ENCODE measurements around the gene TNFAIP8L3.
"Not testable (repeated sequence)": the region's sequence is repeated elsewhere in the genome, so short reads cannot be mapped to it uniquely, and the experiment has no call there.

Gene TNFAIP8L3

DNA sequence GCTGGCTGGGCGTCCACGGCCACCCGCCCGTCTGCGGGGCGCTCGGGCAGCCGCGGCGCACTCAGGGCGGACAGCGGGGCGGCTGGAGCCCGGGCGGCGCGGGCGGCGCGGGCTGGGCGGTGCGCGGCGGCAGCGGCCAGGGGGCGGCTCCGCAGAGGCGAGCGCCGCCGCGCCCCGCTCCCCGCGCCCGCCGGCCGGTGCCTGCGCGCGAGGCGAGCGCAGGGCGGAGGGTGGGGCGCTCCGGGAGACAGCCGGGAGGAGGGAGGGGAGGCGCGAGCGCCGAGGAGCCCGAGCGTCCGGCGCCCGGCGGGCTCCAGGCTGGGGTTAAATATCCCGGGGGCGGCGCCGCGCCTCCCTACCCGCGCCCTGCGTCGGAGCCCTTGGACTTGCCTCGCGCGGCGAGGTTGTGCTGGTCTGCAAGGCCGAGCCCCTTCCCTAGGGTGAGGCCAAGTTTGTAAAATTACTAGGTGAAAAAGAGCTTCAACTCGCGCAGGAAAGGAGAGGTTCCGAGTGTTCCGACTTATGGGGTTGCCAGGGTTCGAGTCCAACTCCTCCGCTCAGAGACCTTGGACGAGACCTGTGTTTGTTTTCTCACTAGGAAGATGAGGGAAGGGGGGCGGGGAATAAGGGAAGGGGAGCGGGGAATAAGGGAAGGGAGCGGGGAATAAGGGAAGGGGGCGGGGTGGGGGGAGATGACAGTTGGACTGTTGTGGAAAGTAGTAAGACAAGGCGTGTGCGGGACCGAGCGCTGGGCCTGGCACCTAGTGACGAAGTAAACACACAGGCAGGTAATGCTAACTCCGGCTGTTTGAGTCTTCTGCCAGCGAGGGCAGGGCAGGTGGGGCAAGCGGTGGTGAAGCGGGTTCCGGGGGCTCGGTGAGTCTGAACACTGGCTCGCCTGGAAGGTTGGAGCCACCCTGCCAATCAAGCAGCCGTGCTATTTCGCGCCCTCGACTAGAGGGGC is at the start of gene TNFAIP8L3:
Gene TNFAIP8L3 (minus strand): TSS at position 301 of the 964 bp plus-strand sequence. CDS start 311 bp downstream, outside the sequence.
- DNase-seq: no peak

DNA sequence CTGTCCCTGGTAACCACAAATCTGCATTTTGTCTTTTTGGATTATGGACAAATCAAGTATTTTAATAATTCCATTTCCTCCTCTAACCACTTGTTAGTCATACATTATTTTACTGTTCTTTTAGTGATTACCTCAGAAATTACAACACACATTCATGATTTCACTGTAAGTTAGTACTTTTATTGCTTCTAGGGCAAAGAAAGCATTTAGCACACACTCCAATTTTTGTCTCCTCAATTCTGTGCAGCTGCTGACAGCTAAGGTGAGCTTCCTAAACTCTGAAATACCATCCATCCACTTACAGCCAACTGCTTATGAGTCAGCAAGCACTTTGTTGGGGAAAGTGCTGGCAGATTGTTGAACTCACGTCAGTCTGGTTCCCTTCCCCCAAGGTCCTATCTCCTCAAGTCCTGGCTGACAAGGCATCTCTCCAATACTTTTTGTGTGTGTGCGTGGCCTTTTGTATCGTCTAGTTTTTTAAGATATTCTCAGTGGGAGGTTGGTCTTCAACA is 49.4 kb upstream of the TNFAIP8L3 start:
- peak; percentile 33 for DNase-seq

GRCh38 chr15:51140347-51140746 is 45.6 kb upstream of the TNFAIP8L3 start:
- DNase-seq: not testable (repeated sequence)

GRCh38 chr15:51139091-51139490 is 44.4 kb upstream of the TNFAIP8L3 start:
- no peak for DNase-seq

GRCh38 chr15:51137880-51138430 is 43.2 kb upstream of the TNFAIP8L3 start:
- no peak for DNase-seq

GRCh38 chr15:51137024-51137423 is 42.3 kb upstream of the TNFAIP8L3 start:
- no peak for DNase-seq

DNA sequence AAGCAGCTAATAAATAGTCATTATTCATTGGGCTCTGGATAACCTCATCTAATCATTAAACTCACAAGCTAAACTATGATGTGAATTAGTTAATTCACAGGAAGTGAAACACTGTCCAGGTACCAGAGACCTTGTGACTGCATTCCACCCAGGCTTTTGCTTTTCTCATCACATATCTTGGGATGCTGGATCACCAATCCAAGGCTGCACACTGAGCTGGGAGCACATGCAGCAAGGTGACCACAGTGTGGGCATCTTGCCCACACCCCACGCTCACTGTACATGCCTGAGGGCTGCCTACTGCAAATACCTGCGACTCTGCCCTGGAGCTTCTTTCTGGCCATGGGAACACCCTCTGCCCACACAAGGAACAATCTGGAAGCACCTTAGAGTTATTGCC is 40.6 kb upstream of the TNFAIP8L3 start:
- no peak for DNase-seq

DNA sequence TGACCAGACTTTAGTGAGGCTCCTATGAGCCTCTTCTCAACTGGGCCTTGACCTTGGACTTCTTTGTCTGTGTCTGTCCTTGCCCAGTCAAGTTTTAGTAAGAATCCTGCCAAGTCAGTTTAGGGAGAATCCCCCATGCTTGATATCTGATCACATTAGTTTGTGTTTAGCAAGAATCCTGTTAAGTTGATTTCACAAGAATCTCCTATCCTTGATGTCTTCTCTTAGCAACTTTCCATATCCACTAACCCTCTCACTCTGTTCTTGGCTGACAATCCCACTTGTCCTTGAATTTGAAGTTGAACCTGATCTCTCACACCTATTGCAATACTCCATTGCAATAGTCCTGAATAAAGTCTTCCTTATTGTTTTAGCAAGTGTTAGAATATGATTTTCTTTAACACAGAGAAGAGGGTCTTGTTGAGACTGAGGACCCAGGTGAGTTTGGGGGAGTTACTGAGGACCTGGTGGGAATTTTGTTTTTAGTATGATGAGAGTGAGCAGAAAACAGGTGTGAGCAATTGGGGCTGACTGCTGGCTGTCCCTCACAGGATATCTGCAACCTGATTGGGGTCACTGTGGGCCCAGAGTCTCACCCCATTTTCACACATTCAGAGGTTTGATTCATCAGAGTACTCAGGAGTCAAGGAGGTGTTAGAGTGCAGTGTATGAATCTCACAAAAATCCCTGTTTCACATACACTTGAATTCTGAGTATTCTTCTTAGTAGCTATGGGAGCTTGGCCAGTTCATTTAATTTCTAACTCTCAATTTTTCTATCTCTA is 39.9 kb upstream of the TNFAIP8L3 start:
- no peak for DNase-seq

DNA sequence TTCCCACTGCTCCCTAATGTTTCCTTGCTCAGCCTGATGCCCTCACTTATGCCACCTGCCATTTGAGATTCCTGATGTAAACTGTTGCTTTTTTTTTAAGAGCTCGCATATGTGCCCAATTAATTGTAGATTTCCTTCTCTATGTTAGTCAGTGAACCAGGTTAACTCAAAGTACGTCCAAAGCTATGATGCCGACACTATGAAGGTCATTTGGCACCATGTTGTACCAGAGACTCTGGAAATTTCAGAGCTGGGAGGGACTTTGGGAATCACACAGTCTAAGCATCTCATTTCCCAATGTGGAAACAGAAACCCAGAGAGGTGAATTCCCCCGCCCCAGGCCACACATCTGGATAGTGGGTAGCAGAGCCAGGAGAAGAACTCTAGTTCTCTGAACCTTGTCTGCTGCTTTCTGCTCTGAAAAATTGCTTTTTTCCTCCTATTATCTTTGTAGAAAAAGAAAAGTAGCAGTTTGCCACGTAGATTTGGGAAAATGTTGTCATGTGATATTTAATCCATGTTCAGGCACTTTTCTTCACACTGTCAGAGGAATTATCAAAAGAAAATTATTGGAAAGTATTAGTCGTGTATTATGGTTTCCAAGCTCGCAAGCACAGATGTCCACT is 38.5 kb upstream of the TNFAIP8L3 start:
- no peak for DNase-seq

GRCh38 chr15:51132384-51133139 is 37.9 kb upstream of the TNFAIP8L3 start:
- peak; percentile 14 for DNase-seq

- DNase-seq: no peak
Measured at GRCh38 chr15:51131596-51132290, 37.0 kb upstream of the TNFAIP8L3 start.

DNA sequence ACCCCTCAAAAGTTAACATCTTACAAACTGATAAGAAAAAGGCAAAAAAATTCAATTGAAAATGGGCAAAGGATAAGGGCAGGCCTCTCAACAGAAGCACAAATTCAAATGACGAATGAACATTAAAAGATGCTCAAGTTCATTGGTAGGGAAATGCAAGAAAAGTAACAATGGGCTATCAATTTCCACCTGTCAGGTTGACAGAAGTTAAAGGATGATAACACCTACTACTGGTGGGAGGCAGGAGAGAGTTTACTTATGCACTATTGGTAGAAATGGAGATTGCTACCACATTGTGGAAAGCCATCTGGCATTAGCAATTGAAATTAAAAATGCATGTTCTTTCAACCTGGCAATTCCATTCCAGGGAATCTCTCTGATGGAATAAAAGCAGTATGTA is 35.6 kb upstream of the TNFAIP8L3 start:
- DNase-seq: no peak

- no peak for DNase-seq
Measured at GRCh38 chr15:51129535-51130188, 35.0 kb upstream of the TNFAIP8L3 start.

GRCh38 chr15:51128701-51129100 is 34.0 kb upstream of the TNFAIP8L3 start:
- DNase-seq: no peak

- DNase-seq: peak; percentile 62
Measured at GRCh38 chr15:51126842-51127241, 32.1 kb upstream of the TNFAIP8L3 start.

DNA sequence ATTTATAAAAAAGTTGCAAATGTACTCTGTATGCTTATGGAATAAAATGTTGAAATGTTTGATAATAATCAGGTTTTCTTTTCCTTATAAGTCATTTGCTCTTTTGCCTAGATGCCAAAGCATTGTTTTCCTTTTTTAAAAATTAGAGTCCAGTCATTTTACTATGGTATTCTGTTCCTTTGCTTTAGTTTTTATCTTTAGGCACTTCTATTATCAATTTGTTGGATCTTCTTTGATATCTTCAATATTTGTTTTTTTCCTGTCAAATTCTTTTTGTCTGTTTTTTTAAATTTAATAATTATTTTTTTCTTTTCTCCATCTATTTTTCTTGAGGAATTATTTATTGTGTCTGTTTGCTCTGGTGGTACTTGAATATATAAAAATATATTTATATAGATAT is 28.3 kb upstream of the TNFAIP8L3 start:
- not testable (repeated sequence) for DNase-seq

DNA sequence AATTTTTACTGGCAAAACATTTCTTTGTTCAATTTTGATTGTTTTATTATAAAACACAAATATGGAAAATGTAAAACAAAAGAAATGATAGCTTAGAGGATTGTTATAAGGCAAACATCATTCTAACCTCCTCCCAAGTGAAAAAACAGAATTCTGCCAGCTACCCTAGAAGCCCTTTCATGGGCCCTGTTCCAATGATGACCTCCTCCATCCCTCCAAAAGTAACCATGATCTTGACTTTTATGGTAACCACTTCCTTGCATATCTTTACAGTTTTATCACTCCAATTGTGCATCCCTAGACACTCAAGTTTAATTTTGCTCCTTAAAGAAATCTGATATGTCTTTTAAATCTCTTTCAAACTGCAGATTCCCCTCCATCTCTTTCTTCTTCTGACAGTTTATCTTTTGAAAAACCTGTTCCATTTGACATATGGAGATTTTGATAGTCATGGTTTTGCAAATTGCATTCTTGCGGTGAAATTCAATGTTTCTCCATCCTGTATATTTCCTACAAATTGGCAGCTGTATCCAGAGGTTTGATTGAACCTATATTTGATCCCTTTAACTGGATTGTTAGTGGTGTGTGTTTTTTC is 27.0 kb upstream of the TNFAIP8L3 start:
- no peak for DNase-seq

DNA sequence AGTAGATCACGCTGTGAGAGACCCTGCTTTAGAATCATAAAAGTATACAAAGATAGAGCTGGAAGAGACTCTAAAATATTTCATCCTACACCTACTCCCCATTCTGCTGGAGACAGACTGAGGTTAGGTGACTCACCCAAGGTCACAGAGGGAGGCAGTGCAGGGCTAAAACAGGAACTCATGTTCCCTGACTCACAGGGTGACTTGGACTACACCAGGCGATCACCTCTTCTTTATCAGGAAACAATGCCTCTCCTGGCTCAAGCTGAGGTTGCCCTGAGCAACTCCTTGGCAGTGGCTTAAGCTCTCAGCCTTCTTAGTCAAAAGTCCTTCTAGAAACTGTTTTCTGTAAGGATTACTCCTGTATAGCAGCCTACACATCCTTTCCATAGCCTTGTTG is 26.4 kb upstream of the TNFAIP8L3 start:
- peak; percentile 75 for DNase-seq

DNA sequence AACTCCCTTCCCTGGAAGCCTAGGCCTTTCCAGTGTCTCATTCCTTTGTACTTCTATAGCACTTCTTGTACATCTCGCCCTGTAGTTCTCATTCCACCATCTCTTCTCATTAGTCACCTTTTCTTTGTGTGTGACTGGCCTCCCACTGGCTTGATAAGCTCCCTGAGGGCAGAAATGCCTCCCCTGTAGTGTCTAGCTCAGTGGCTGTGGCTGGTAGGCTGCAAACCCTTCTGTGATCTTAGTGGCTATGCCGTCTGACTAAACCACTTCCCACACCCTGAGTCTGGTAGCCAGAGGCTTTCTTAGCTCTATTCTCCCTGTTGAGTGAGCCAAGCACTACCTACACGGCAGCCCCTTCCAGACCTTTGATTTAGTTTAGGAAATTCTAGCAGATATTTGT is 24.4 kb upstream of the TNFAIP8L3 start:
- DNase-seq: no peak

- no peak for DNase-seq
Measured at GRCh38 chr15:51117270-51117669, 22.6 kb upstream of the TNFAIP8L3 start.
